ENCODE measurements around the gene KCNJ5. TPM values are rescaled to one million over a fixed set of nuclear protein-coding genes. Genes with fewer than 3 reads are reported as not detected.

Gene KCNJ5
- total RNA-seq, 4 donors from 2014 or later = 0.26 to 0.36 TPM; not detected in 2

DNA sequence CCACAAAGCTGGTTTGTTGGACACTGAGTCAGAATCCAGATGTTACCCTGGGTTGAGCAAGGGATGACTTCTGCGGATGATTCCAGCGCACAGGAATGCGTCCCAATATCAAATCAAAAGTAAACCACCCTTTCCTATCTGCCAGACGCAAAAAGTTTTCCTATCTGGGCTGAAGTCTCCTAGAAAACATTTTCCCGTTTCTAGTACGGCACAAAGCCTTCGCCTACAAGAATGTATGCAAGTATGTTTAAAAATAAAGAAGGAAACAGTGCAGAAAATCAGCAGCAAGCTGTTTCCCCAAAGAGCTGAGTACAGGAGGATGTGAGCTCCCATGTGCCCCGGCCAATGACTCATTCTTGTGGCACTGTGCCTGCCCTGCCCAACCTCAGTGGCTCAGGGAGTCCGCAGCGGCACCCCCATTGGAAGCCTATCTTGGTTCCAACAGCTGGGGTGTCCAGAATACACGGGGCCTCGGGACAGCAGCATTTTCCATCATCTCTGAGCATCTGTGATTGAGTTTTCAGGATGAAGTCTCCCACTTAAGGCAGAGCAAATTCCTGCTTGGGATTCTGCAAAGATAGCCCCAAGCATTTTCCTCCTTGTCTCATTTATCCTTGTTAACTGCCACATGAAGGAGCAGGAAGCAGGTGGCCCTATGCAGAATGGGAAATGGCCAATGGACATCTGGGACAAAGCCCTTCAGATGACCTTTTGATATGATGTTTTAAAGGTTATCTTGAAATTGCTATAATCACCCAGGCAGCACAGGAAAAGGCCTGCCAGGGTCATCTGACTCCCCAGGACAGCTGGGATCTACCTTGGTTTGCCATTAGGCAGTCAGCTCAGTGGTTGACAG, 17.5 kb downstream of the KCNJ5 start:
- H3K4me3 ChIP-seq = peak overlapping the region; percentile 10
- no peaks in the 10 kb centered on the region for H3K27me3 ChIP-seq
- H3K36me3 ChIP-seq = no peaks in the 10 kb centered on the region
- peak overlapping the region; percentile 59 for H3K27ac ChIP-seq
- TF ChIP-seq POLR2AphosphoS5 (IDR thresholded peaks at IDR 0.05) (no peak), EP300 (IDR thresholded peaks at IDR 0.05) (no peak)
- TF ChIP-seq, protein P1, sequence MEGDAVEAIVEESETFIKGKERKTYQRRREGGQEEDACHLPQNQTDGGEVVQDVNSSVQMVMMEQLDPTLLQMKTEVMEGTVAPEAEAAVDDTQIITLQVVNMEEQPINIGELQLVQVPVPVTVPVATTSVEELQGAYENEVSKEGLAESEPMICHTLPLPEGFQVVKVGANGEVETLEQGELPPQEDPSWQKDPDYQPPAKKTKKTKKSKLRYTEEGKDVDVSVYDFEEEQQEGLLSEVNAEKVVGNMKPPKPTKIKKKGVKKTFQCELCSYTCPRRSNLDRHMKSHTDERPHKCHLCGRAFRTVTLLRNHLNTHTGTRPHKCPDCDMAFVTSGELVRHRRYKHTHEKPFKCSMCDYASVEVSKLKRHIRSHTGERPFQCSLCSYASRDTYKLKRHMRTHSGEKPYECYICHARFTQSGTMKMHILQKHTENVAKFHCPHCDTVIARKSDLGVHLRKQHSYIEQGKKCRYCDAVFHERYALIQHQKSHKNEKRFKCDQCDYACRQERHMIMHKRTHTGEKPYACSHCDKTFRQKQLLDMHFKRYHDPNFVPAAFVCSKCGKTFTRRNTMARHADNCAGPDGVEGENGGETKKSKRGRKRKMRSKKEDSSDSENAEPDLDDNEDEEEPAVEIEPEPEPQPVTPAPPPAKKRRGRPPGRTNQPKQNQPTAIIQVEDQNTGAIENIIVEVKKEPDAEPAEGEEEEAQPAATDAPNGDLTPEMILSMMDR (IDR thresholded peaks at IDR 0.05) = no peak
- H3K4me1 ChIP-seq = peaks cover 48% of the 10 kb centered on the region
- peak in 1 of 2 donors; percentile 88 for DNase-seq (ENCODE audit: low spot score in 2 of 2)
- no peaks in the 10 kb centered on the region for H3K9me3 ChIP-seq
- 18% methylated on average over 10 of the region's 12 CpGs for WGBS

DNA sequence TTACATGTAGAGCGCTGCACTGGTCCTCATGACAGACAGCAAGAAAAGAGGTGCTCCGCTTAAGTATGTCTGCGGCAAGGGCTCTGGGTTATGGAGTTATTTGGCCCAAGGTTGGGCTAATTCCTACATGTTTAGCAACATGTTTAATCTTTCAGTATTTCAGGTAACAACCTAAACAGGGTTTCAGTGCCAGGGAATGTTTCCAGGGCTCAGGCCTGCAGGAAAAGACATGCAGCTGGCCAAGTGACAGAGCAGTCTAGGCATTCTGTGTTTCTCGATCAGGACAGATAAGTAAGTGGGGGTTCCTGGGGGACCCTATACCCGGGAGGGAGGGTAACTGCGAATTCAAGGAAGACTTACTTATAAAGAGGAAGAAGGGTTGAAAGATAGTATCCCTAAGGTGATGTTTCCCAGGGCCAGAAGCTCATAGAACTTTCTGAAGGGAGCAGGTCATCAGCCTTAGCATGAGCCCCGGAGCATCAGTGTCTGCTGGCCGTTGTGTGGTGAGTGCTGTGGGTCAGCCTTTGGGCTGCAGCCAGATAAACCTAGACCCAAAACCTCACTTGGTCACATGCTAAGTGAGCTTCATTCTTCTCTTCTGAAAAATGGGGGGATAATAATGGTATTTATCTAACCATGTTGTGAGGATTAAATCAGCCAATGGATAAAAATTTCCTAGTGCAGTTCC, 18.4 kb downstream of the KCNJ5 start:
- 58% methylated on average over 7 of the region's 8 CpGs for WGBS
- TF ChIP-seq POLR2A (IDR thresholded peaks at IDR 0.05) (no peak), EP300 (IDR thresholded peaks at IDR 0.05) (no peak), POLR2AphosphoS5 (IDR thresholded peaks at IDR 0.05) (no peak)
- Histone ChIP-seq H3K36me3 (no peaks in the 10 kb centered on the region), H3K27ac (no peak overlapping the region), H3K4me1 (peaks cover 54% of the 10 kb centered on the region), H3K4me3 (no peak overlapping the region), H3K27me3 (no peaks in the 10 kb centered on the region), H3K9me3 (no peaks in the 10 kb centered on the region)
- DNase-seq (ENCODE audit: low spot score in 2 of 2) = no peak

DNA sequence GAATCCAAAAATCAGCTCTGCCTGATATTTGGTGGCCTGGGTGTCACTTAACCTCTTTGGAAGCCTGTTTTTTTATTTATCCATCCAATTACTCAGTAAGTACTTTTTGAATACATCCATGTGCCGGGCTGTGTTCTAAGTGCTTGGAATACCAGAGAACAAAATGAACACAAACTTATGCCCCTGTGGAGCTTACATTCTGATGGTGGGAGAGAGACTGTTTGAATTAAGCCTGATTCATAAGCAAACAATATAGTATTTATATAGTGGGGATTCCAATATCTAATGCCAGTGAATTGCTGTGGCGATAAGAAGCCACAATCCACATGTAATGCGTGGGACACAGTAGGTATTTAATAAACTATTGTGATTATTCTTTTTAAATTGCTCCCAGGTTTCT, 19.4 kb downstream of the KCNJ5 start:
- H3K4me1 ChIP-seq = peaks cover 51% of the 10 kb centered on the region
- TF ChIP-seq EP300 (IDR thresholded peaks at IDR 0.05) (no peak), POLR2A (IDR thresholded peaks at IDR 0.05) (no peak), POLR2AphosphoS5 (IDR thresholded peaks at IDR 0.05) (no peak)
- TF ChIP-seq, protein P1 (IDR thresholded peaks at IDR 0.05) = no peak
- H3K27ac ChIP-seq = no peak overlapping the region
- no peaks in the 10 kb centered on the region for H3K27me3 ChIP-seq
- no peak overlapping the region for H3K4me3 ChIP-seq
- DNase-seq (ENCODE audit: low spot score in 2 of 2) = no peak
- H3K36me3 ChIP-seq = no peaks in the 10 kb centered on the region
- no peaks in the 10 kb centered on the region for H3K9me3 ChIP-seq
- WGBS = 84% methylated on average over 3 of the region's 3 CpGs

DNA sequence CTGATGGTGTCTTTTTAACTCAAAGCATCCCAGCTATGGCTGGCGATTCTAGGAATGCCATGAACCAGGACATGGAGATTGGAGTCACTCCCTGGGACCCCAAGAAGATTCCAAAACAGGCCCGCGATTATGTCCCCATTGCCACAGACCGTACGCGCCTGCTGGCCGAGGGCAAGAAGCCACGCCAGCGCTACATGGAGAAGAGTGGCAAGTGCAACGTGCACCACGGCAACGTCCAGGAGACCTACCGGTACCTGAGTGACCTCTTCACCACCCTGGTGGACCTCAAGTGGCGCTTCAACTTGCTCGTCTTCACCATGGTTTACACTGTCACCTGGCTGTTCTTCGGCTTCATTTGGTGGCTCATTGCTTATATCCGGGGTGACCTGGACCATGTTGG, 20.1 kb downstream of the KCNJ5 start:
- H3K9me3 ChIP-seq = no peaks in the 10 kb centered on the region
- no peak for DNase-seq (ENCODE audit: low spot score in 2 of 2)
- TF ChIP-seq, protein P1 (IDR thresholded peaks at IDR 0.05) = no peak
- TF ChIP-seq POLR2A (IDR thresholded peaks at IDR 0.05) (no peak), POLR2AphosphoS5 (IDR thresholded peaks at IDR 0.05) (no peak), EP300 (IDR thresholded peaks at IDR 0.05) (no peak)
- H3K27ac ChIP-seq = no peak overlapping the region
- H3K4me3 ChIP-seq = no peak overlapping the region
- H3K36me3 ChIP-seq = no peaks in the 10 kb centered on the region
- H3K27me3 ChIP-seq = no peaks in the 10 kb centered on the region
- H3K4me1 ChIP-seq = peaks cover 44% of the 10 kb centered on the region
- 98% methylated on average over 17 of the region's 17 CpGs for WGBS

DNA sequence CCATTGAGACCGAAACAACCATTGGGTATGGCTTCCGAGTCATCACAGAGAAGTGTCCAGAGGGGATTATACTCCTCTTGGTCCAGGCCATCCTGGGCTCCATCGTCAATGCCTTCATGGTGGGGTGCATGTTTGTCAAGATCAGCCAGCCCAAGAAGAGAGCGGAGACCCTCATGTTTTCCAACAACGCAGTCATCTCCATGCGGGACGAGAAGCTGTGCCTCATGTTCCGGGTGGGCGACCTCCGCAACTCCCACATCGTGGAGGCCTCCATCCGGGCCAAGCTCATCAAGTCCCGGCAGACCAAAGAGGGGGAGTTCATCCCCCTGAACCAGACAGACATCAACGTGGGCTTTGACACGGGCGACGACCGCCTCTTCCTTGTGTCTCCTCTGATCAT, 20.5 kb downstream of the KCNJ5 start:
- Histone ChIP-seq H3K27ac (no peak overlapping the region), H3K27me3 (no peaks in the 10 kb centered on the region), H3K4me1 (peaks cover 40% of the 10 kb centered on the region), H3K36me3 (no peaks in the 10 kb centered on the region), H3K4me3 (no peak overlapping the region), H3K9me3 (no peaks in the 10 kb centered on the region)
- WGBS = 97% methylated on average over 10 of the region's 18 CpGs
- TF ChIP-seq EP300 (IDR thresholded peaks at IDR 0.05) (no peak), POLR2A (IDR thresholded peaks at IDR 0.05) (no peak), POLR2AphosphoS5 (IDR thresholded peaks at IDR 0.05) (no peak)
- TF ChIP-seq, protein P1 (IDR thresholded peaks at IDR 0.05) = no peak
- no peak for DNase-seq (ENCODE audit: low spot score in 2 of 2)
